ENCODE data around the gene SP8.

The SP8 gene

GRCh38 chr7:20795881-20796280 lies 9.2 kb upstream of the SP8 start:
- TF ChIP-seq ISL1 (CRISPR knock-in tag; IDR thresholded peaks at IDR 0.05) (no peak), ZNF8 (CRISPR knock-in tag; IDR thresholded peaks at IDR 0.05) (no peak), SNAI2 (CRISPR knock-in tag; IDR thresholded peaks at IDR 0.05) (no peak), RARB (CRISPR knock-in tag; IDR thresholded peaks at IDR 0.05) (no peak), BACH2 (CRISPR knock-in tag; IDR thresholded peaks at IDR 0.05; ENCODE audit: borderline replicate concordance) (no peak), TCF4 (CRISPR knock-in tag; IDR thresholded peaks at IDR 0.05; ENCODE audit: borderline replicate concordance) (no peak), CSDC2 (CRISPR knock-in tag; IDR thresholded peaks at IDR 0.05) (no peak), TOX (CRISPR knock-in tag; IDR thresholded peaks at IDR 0.05; ENCODE audit: borderline replicate concordance) (no peak), ARNTL (CRISPR knock-in tag; IDR thresholded peaks at IDR 0.05; ENCODE audit: borderline replicate concordance, low read depth) (no peak), ESRRG (CRISPR knock-in tag; IDR thresholded peaks at IDR 0.05) (no peak), ZC3H10 (CRISPR knock-in tag; IDR thresholded peaks at IDR 0.05) (no peak), ZNF70 (CRISPR knock-in tag; IDR thresholded peaks at IDR 0.05) (no peak), PATZ1 (CRISPR knock-in tag; IDR thresholded peaks at IDR 0.05; ENCODE audit: borderline replicate concordance) (no peak), OSR1 (CRISPR knock-in tag; IDR thresholded peaks at IDR 0.05) (no peak), ZFP3 (CRISPR knock-in tag; IDR thresholded peaks at IDR 0.05) (no peak), TSHZ2 (CRISPR knock-in tag; IDR thresholded peaks at IDR 0.05) (no peak)
- TF ChIP-seq, protein P1, sequence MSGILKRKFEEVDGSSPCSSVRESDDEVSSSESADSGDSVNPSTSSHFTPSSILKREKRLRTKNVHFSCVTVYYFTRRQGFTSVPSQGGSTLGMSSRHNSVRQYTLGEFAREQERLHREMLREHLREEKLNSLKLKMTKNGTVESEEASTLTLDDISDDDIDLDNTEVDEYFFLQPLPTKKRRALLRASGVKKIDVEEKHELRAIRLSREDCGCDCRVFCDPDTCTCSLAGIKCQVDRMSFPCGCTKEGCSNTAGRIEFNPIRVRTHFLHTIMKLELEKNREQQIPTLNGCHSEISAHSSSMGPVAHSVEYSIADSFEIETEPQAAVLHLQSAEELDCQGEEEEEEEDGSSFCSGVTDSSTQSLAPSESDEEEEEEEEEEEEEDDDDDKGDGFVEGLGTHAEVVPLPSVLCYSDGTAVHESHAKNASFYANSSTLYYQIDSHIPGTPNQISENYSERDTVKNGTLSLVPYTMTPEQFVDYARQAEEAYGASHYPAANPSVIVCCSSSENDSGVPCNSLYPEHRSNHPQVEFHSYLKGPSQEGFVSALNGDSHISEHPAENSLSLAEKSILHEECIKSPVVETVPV (CRISPR knock-in tag; IDR thresholded peaks at IDR 0.05): no peak
- no peak for ATAC-seq

GRCh38 chr7:20795361-20795760 lies 8.7 kb upstream of the SP8 start:
- no peak for ATAC-seq
- TF ChIP-seq ZFP30 (CRISPR knock-in tag; IDR thresholded peaks at IDR 0.05) (no peak), POU6F1 (CRISPR knock-in tag; IDR thresholded peaks at IDR 0.05; ENCODE audit: borderline replicate concordance, low read depth) (no peak), BACH2 (CRISPR knock-in tag; IDR thresholded peaks at IDR 0.05; ENCODE audit: borderline replicate concordance) (no peak), ISL1 (CRISPR knock-in tag; IDR thresholded peaks at IDR 0.05) (no peak), ARNTL (CRISPR knock-in tag; IDR thresholded peaks at IDR 0.05; ENCODE audit: borderline replicate concordance, low read depth) (no peak), ZNF8 (CRISPR knock-in tag; IDR thresholded peaks at IDR 0.05) (no peak), ZFP3 (CRISPR knock-in tag; IDR thresholded peaks at IDR 0.05) (no peak), ZNF565 (CRISPR knock-in tag; conservative IDR thresholded peaks at IDR 0.05; ENCODE audit: low read depth) (no peak), CSDC2 (CRISPR knock-in tag; IDR thresholded peaks at IDR 0.05) (no peak), OSR1 (CRISPR knock-in tag; IDR thresholded peaks at IDR 0.05) (no peak), TOX (CRISPR knock-in tag; IDR thresholded peaks at IDR 0.05; ENCODE audit: borderline replicate concordance) (no peak), PPARA (CRISPR knock-in tag; IDR thresholded peaks at IDR 0.05; ENCODE audit: borderline replicate concordance) (no peak), SNAI2 (CRISPR knock-in tag; IDR thresholded peaks at IDR 0.05) (no peak), ESRRG (CRISPR knock-in tag; IDR thresholded peaks at IDR 0.05) (no peak), CREB5 (CRISPR knock-in tag; IDR thresholded peaks at IDR 0.05; ENCODE audit: low read depth) (no peak), RARB (CRISPR knock-in tag; IDR thresholded peaks at IDR 0.05) (no peak), TSHZ2 (CRISPR knock-in tag; IDR thresholded peaks at IDR 0.05) (no peak), ZC3H10 (CRISPR knock-in tag; IDR thresholded peaks at IDR 0.05) (no peak)
- TF ChIP-seq, protein P1 (CRISPR knock-in tag; IDR thresholded peaks at IDR 0.05): no peak
